ENCODE measurements around the gene TPO. TPM values are rescaled to one million over a fixed set of nuclear protein-coding genes. Genes with fewer than 3 reads are reported as not detected.

The TPO gene
- total RNA-seq, 1 donor from 2014 or later, result not detected

DNA sequence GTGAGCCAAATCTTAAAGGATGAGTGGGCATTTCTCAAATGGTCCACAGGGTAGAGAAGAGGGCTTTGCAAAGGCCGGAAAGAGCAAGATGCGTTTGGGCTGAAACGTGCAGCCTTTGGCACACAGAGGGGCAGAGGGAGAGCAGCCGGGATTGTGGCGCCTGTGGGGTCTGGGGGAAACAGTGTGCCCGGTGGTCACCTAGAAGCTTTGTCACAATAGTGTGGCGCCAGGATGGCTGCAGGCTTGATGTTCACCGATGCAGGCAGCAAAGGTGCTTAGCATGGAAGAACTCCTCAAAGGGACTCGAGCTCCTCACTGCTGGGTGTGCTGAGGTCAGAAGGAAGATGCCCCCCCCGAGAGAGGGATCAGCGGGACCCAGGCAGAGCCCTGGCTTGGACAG, 23.8 kb downstream of the TPO start:
- no peaks in the 10 kb centered on the region for H3K36me3 ChIP-seq (ENCODE audit: control insufficient read depth in 3 of 3, insufficient read depth in 3 of 3, low read length in 3 of 3)
- no peaks in the 10 kb centered on the region for H3K9me3 ChIP-seq (ENCODE audit: control insufficient read depth in 3 of 3, low read length in 3 of 3)
- H3K27ac ChIP-seq (ENCODE audit: low read depth, low read length), result no peak overlapping the region
- H3K9ac ChIP-seq (ENCODE audit: low read depth in 1 of 3, low read length in 3 of 3), result no peak overlapping the region
- no peaks in the 10 kb centered on the region for H3K27me3 ChIP-seq (ENCODE audit: control insufficient read depth in 3 of 3, insufficient read depth in 3 of 3, low read length in 3 of 3)
- no peak overlapping the region for H3K4me3 ChIP-seq (ENCODE audit: low read length in 3 of 3)
- H3K4me1 ChIP-seq (ENCODE audit: control insufficient read depth in 3 of 3, insufficient read depth in 3 of 3, low read length in 3 of 3), result no peaks in the 10 kb centered on the region

DNA sequence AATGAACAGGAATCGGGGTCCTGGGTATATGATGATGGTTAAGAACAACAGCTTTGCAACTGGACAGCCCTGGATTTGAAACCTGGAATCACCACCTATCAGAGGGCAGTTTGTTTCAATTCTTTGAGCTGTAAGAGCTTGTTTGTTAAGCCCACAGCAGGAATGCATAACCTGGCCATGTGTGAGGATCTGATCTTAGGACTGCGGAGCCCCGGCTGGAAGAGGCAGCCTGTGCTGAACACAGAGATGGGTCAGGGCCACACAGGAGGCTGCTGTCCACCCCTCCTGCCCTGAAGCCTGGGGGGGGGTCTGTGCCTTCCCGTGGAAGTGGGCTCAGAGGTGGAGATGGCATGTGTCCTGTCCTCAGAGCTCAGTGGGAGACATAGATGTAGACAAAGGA, 24.3 kb downstream of the TPO start:
- Histone ChIP-seq H3K27ac (ENCODE audit: low read depth, low read length) (no peak overlapping the region), H3K36me3 (ENCODE audit: control insufficient read depth in 3 of 3, insufficient read depth in 3 of 3, low read length in 3 of 3) (no peaks in the 10 kb centered on the region), H3K4me1 (ENCODE audit: control insufficient read depth in 3 of 3, insufficient read depth in 3 of 3, low read length in 3 of 3) (no peaks in the 10 kb centered on the region), H3K9ac (ENCODE audit: low read depth in 1 of 3, low read length in 3 of 3) (no peak overlapping the region), H3K27me3 (ENCODE audit: control insufficient read depth in 3 of 3, insufficient read depth in 3 of 3, low read length in 3 of 3) (no peaks in the 10 kb centered on the region), H3K9me3 (ENCODE audit: control insufficient read depth in 3 of 3, low read length in 3 of 3) (no peaks in the 10 kb centered on the region), H3K4me3 (ENCODE audit: low read length in 3 of 3) (no peak overlapping the region)

DNA sequence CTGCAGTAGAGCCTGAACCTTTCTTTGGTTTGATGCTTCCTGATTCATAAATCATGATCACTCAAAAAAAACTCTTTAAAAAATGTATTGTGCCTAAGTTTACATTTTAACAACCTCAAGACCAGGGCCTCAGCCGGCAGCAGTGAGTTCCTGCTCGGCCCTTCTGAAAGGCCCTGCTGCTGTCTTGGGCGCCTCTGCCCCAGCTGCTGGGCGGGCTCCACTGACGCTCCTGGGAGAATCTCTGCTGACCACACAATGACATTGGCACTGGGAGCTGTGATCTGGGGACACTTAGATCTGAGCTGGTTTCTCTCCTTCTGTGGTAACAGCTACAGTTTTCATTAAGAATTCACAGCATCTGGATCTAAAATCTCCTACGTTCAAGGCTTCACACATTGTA, 25.7 kb downstream of the TPO start:
- no peak overlapping the region for H3K9ac ChIP-seq (ENCODE audit: low read depth in 1 of 3, low read length in 3 of 3)
- no peak overlapping the region for H3K4me3 ChIP-seq (ENCODE audit: low read length in 3 of 3)
- no peaks in the 10 kb centered on the region for H3K4me1 ChIP-seq (ENCODE audit: control insufficient read depth in 3 of 3, insufficient read depth in 3 of 3, low read length in 3 of 3)
- H3K27me3 ChIP-seq (ENCODE audit: control insufficient read depth in 3 of 3, insufficient read depth in 3 of 3, low read length in 3 of 3), result no peaks in the 10 kb centered on the region
- H3K9me3 ChIP-seq (ENCODE audit: control insufficient read depth in 3 of 3, low read length in 3 of 3), result no peaks in the 10 kb centered on the region
- H3K27ac ChIP-seq (ENCODE audit: low read depth, low read length), result no peak overlapping the region
- H3K36me3 ChIP-seq (ENCODE audit: control insufficient read depth in 3 of 3, insufficient read depth in 3 of 3, low read length in 3 of 3), result no peaks in the 10 kb centered on the region

DNA sequence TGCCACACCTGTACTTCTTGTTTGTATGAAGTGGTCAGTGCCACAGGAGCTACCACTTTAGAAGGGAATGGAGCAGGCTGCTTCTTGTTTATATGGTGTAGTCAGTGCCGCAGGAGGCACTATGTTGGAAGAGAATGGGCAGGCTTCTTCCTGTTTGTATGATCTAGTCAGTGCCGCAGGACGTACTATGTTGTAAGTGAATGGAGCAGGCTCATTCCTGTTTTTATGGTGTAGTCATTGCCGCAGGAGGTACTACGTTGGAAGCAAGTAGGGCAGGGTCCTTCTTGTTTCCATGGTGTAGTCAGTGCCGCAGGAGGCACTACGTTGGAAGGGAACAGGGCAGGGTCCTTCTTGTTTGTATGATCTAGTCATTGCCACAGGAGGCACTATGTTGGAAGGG, 27.3 kb downstream of the TPO start:
- no peaks in the 10 kb centered on the region for H3K4me1 ChIP-seq (ENCODE audit: control insufficient read depth in 3 of 3, insufficient read depth in 3 of 3, low read length in 3 of 3)
- H3K27ac ChIP-seq (ENCODE audit: low read depth, low read length), result no peak overlapping the region
- no peaks in the 10 kb centered on the region for H3K9me3 ChIP-seq (ENCODE audit: control insufficient read depth in 3 of 3, low read length in 3 of 3)
- H3K9ac ChIP-seq (ENCODE audit: low read depth in 1 of 3, low read length in 3 of 3), result no peak overlapping the region
- no peaks in the 10 kb centered on the region for H3K27me3 ChIP-seq (ENCODE audit: control insufficient read depth in 3 of 3, insufficient read depth in 3 of 3, low read length in 3 of 3)
- no peaks in the 10 kb centered on the region for H3K36me3 ChIP-seq (ENCODE audit: control insufficient read depth in 3 of 3, insufficient read depth in 3 of 3, low read length in 3 of 3)
- H3K4me3 ChIP-seq (ENCODE audit: low read length in 3 of 3), result no peak overlapping the region

DNA sequence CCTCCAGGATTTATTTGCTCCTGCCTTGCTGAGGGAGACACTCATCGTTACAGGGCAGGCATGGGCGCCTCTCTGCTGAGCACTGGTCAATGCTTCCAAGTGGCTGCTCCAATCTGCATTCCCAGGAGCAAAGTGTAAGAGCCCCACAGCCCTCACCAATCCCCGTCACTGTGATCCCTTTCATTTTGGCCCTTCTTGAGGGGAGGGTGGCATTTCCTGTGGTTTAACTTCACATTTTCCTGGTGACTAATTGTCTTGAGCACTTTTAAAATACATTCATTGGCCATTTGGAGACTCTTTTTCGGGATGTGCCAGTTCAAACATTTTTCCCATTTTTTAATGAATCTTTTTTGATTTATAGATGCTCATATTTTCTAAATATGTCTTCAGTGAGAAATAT, 33.0 kb downstream of the TPO start:
- Histone ChIP-seq H3K27me3 (ENCODE audit: control insufficient read depth in 3 of 3, insufficient read depth in 3 of 3, low read length in 3 of 3) (peaks cover 0 to 17% (median 9%) of the 10 kb centered on the region in 3 donors), H3K9me3 (ENCODE audit: control insufficient read depth in 3 of 3, low read length in 3 of 3) (no peaks in the 10 kb centered on the region), H3K4me1 (ENCODE audit: control insufficient read depth in 3 of 3, insufficient read depth in 3 of 3, low read length in 3 of 3) (no peaks in the 10 kb centered on the region), H3K9ac (ENCODE audit: low read depth in 1 of 3, low read length in 3 of 3) (no peak overlapping the region), H3K27ac (ENCODE audit: low read depth, low read length) (no peak overlapping the region), H3K4me3 (ENCODE audit: low read length in 3 of 3) (no peak overlapping the region), H3K36me3 (ENCODE audit: control insufficient read depth in 3 of 3, insufficient read depth in 3 of 3, low read length in 3 of 3) (no peaks in the 10 kb centered on the region)

DNA sequence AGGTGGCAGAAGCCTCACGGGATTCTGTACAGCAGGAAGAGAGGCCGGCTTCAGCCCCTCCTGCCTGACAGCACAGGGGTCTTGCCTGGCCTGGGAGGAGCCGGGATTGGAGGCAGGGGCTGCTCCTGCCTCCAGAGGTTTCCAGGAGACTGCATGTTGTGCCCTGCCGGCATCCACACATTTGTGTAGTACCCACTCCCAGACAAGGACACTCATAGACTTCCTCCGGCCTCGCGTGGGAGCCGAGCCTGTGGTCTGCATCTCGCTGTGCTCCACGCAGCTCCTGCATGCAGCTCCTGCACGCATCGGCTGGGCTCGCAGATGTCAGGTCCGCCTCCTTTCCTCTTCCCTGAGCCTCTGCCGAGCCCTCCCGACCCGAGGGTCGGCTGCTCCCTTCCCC, 34.7 kb downstream of the TPO start:
- no peak overlapping the region for H3K27ac ChIP-seq (ENCODE audit: low read depth, low read length)

DNA sequence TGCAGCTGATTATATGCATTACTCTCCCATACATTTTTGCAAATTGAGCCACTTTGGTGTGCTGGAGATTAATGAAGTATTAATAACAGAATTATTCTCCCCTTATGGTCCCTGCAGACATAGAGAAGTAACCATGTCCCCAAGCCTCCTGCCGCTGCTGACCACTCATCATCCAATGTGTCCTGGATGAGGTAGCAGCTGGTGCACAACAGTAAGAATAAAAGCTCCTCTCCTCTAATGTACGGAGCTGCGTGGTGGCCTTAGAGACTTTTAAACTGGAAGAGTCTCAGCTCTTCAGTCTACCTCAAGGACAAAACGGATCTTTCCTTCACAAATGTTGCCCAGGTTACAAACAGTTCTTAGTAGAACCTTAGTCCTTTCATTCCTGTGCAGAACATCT, 37.7 kb downstream of the TPO start:
- Histone ChIP-seq H3K27ac (ENCODE audit: low read depth, low read length) (no peak overlapping the region), H3K9ac (ENCODE audit: low read depth in 1 of 3, low read length in 3 of 3) (no peak overlapping the region), H3K27me3 (ENCODE audit: control insufficient read depth in 3 of 3, insufficient read depth in 3 of 3, low read length in 3 of 3) (peaks cover 0 to 19% (median 9%) of the 10 kb centered on the region in 3 donors)

More for the DNA sequence above, 34.7 kb downstream of the TPO start:
- no peaks in the 10 kb centered on the region for H3K9me3 ChIP-seq (ENCODE audit: control insufficient read depth in 3 of 3, low read length in 3 of 3)
- H3K27me3 ChIP-seq (ENCODE audit: control insufficient read depth in 3 of 3, insufficient read depth in 3 of 3, low read length in 3 of 3), result peaks cover 0 to 19% (median 9%) of the 10 kb centered on the region in 3 donors
- no peak overlapping the region for H3K9ac ChIP-seq (ENCODE audit: low read depth in 1 of 3, low read length in 3 of 3)
- H3K4me1 ChIP-seq (ENCODE audit: control insufficient read depth in 3 of 3, insufficient read depth in 3 of 3, low read length in 3 of 3), result no peaks in the 10 kb centered on the region
- no peaks in the 10 kb centered on the region for H3K36me3 ChIP-seq (ENCODE audit: control insufficient read depth in 3 of 3, insufficient read depth in 3 of 3, low read length in 3 of 3)
- H3K4me3 ChIP-seq (ENCODE audit: low read length in 3 of 3), result no peak overlapping the region

DNA sequence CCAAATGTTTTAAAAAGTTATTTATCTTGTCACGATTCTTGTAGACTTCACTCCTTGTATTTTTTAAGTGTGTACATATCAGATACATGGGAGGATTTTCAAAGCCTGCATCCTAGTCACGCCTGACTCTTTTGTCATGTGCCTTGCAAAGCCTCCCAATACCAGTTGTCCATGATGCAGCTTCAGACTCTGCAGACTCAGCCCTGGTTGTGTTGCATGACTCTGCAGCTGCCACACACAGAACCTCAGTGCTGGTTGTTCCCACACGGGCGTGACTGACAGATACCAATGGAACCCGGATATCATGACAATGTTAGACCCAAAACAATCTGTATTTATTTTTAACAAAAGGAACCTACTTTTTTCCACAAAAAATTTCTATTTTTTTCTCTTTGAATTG, 38.2 kb downstream of the TPO start:
- Histone ChIP-seq H3K9me3 (ENCODE audit: control insufficient read depth in 3 of 3, low read length in 3 of 3) (no peaks in the 10 kb centered on the region), H3K4me3 (ENCODE audit: low read length in 3 of 3) (no peak overlapping the region), H3K9ac (ENCODE audit: low read depth in 1 of 3, low read length in 3 of 3) (no peak overlapping the region), H3K4me1 (ENCODE audit: control insufficient read depth in 3 of 3, insufficient read depth in 3 of 3, low read length in 3 of 3) (no peaks in the 10 kb centered on the region), H3K36me3 (ENCODE audit: control insufficient read depth in 3 of 3, insufficient read depth in 3 of 3, low read length in 3 of 3) (no peaks in the 10 kb centered on the region), H3K27me3 (ENCODE audit: control insufficient read depth in 3 of 3, insufficient read depth in 3 of 3, low read length in 3 of 3) (peaks cover 0 to 19% (median 9%) of the 10 kb centered on the region in 3 donors), H3K27ac (ENCODE audit: low read depth, low read length) (no peak overlapping the region)

More for the DNA sequence above, 37.7 kb downstream of the TPO start:
- Histone ChIP-seq H3K4me1 (ENCODE audit: control insufficient read depth in 3 of 3, insufficient read depth in 3 of 3, low read length in 3 of 3) (no peaks in the 10 kb centered on the region), H3K4me3 (ENCODE audit: low read length in 3 of 3) (no peak overlapping the region), H3K9me3 (ENCODE audit: control insufficient read depth in 3 of 3, low read length in 3 of 3) (no peaks in the 10 kb centered on the region), H3K36me3 (ENCODE audit: control insufficient read depth in 3 of 3, insufficient read depth in 3 of 3, low read length in 3 of 3) (no peaks in the 10 kb centered on the region)

DNA sequence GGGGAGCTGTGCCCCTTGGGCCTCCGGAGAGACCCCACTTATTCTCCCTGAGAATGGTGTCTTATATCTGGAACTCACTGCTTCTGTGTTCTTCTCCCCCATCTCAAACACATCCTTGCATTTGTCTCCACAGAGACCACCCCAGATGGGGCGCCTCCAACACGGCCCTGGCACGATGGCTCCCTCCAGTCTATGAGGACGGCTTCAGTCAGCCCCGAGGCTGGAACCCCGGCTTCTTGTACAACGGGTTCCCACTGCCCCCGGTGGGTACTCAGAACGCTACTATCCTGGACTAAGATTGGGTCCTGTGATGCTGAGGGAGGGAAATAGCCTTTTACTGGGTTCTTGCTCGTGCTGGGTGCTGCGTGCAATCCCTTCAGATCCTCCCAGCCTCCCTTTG, 40.3 kb downstream of the TPO start:
- no peak overlapping the region for H3K9ac ChIP-seq (ENCODE audit: low read depth in 1 of 3, low read length in 3 of 3)
- H3K4me1 ChIP-seq (ENCODE audit: control insufficient read depth in 3 of 3, insufficient read depth in 3 of 3, low read length in 3 of 3), result no peaks in the 10 kb centered on the region
- H3K36me3 ChIP-seq (ENCODE audit: control insufficient read depth in 3 of 3, insufficient read depth in 3 of 3, low read length in 3 of 3), result no peaks in the 10 kb centered on the region
- no peaks in the 10 kb centered on the region for H3K9me3 ChIP-seq (ENCODE audit: control insufficient read depth in 3 of 3, low read length in 3 of 3)
- H3K27ac ChIP-seq (ENCODE audit: low read depth, low read length), result no peak overlapping the region
- H3K4me3 ChIP-seq (ENCODE audit: low read length in 3 of 3), result no peak overlapping the region
- peaks cover 0 to 12% (median 6%) of the 10 kb centered on the region in 3 donors for H3K27me3 ChIP-seq (ENCODE audit: control insufficient read depth in 3 of 3, insufficient read depth in 3 of 3, low read length in 3 of 3)

DNA sequence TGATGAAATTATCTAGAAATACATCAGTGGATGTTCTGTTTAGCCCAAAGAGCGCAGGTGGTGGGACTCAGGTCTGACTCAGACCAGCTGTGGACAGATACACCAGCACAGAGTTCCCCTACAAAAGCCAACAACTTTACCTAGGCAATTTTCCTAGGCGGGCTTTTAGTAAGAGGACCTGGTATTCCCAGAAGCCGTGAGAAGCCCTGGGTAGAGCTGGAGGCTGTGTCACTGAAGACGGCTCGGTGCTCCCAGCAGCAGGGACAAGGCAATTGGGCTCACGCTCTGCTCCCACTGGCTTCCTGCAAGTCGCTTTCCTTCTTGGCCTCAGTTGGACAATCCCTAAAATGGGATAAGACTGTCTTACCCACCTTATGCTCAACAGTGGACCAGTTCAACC, 41.1 kb downstream of the TPO start:
- H3K4me3 ChIP-seq (ENCODE audit: low read length in 3 of 3), result no peak overlapping the region
- no peaks in the 10 kb centered on the region for H3K4me1 ChIP-seq (ENCODE audit: control insufficient read depth in 3 of 3, insufficient read depth in 3 of 3, low read length in 3 of 3)
- no peak overlapping the region for H3K27ac ChIP-seq (ENCODE audit: low read depth, low read length)
- no peaks in the 10 kb centered on the region for H3K9me3 ChIP-seq (ENCODE audit: control insufficient read depth in 3 of 3, low read length in 3 of 3)
- H3K27me3 ChIP-seq (ENCODE audit: control insufficient read depth in 3 of 3, insufficient read depth in 3 of 3, low read length in 3 of 3), result peaks cover 0 to 9% (median 0%) of the 10 kb centered on the region in 3 donors
- H3K36me3 ChIP-seq (ENCODE audit: control insufficient read depth in 3 of 3, insufficient read depth in 3 of 3, low read length in 3 of 3), result no peaks in the 10 kb centered on the region
- no peak overlapping the region for H3K9ac ChIP-seq (ENCODE audit: low read depth in 1 of 3, low read length in 3 of 3)

DNA sequence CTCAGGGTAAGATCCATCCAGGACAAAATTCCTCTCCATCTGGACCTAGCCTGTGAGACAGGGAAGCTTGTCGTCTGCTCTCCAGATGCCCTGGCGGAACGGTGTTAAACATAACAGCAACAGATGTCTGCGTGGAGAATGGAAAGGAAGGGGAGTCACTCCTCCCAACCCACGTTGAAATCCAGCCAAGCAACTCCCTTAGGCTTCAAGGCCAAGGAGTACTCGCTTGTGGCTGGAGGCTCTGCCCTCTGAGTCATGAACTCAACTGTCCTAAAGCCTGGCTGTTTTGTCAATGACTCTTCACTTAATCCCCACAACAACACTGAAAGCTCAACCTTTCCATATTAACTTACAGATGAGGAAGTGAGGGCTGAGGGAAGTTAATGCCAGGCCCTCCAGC, 42.2 kb downstream of the TPO start:
- Histone ChIP-seq H3K27me3 (ENCODE audit: control insufficient read depth in 3 of 3, insufficient read depth in 3 of 3, low read length in 3 of 3) (peaks cover 0 to 3% (median 0%) of the 10 kb centered on the region in 3 donors), H3K4me1 (ENCODE audit: control insufficient read depth in 3 of 3, insufficient read depth in 3 of 3, low read length in 3 of 3) (no peaks in the 10 kb centered on the region), H3K36me3 (ENCODE audit: control insufficient read depth in 3 of 3, insufficient read depth in 3 of 3, low read length in 3 of 3) (no peaks in the 10 kb centered on the region), H3K27ac (ENCODE audit: low read depth, low read length) (no peak overlapping the region), H3K9ac (ENCODE audit: low read depth in 1 of 3, low read length in 3 of 3) (no peak overlapping the region), H3K9me3 (ENCODE audit: control insufficient read depth in 3 of 3, low read length in 3 of 3) (no peaks in the 10 kb centered on the region), H3K4me3 (ENCODE audit: low read length in 3 of 3) (no peak overlapping the region)

Data from skeletal muscle tissue (tissue), 4 donors.